ENCODE measurements around the gene RBPMS2. TPM values are rescaled to one million over a fixed set of nuclear protein-coding genes. Genes with fewer than 3 reads are reported as not detected.

Gene RBPMS2
- total RNA-seq, 1 experiment from 2014 or later: 181 TPM

DNA sequence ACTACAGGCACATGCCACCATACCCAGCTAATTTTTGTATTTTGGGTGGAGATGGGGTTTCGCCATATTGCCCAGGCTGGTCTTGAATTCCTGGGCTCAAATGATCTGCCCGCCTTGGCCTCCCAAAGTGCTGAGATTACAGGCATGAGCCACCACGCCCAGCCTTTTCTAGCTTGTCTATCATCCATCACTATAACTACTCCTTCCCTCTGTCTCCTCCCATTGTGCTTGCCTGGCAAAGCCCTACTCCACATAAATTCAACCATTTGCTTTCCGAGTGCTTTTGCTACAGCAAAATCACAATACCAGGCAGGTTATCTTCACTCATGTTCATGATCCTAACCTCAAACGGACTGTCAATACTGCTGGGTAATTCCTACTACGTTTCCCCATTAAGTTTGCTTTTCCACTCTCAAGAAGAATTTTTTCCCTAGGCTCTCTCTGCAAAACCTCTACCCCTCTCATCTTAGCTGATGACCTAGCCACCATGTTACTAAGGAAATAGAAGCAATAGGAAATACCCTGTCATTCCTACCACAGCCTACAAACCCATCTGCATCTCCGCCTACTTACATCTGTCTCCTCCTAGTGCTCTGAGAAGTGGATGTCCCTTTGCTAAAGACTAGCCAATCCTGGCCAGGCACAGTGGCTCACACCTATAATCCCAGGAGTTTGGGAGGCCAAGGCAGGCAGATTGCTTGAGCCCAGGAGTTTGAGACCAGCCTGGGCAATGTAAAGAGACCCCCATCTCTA lies 64.5 kb downstream of the RBPMS2 start:
- TF ChIP-seq, protein P1, sequence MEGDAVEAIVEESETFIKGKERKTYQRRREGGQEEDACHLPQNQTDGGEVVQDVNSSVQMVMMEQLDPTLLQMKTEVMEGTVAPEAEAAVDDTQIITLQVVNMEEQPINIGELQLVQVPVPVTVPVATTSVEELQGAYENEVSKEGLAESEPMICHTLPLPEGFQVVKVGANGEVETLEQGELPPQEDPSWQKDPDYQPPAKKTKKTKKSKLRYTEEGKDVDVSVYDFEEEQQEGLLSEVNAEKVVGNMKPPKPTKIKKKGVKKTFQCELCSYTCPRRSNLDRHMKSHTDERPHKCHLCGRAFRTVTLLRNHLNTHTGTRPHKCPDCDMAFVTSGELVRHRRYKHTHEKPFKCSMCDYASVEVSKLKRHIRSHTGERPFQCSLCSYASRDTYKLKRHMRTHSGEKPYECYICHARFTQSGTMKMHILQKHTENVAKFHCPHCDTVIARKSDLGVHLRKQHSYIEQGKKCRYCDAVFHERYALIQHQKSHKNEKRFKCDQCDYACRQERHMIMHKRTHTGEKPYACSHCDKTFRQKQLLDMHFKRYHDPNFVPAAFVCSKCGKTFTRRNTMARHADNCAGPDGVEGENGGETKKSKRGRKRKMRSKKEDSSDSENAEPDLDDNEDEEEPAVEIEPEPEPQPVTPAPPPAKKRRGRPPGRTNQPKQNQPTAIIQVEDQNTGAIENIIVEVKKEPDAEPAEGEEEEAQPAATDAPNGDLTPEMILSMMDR (conservative IDR thresholded peaks at IDR 0.05): no peak
- Histone ChIP-seq H2BK5ac (ENCODE audit: insufficient read length, low read length) (no peak overlapping the region), H4K91ac (ENCODE audit: insufficient read length, low read depth, low read length) (no peak overlapping the region), H4K8ac (replicated peaks; ENCODE audit: insufficient read length, low read depth, low read length) (no peak overlapping the region), H3K79me1 (ENCODE audit: insufficient read depth, low read depth, low read length, poor library complexity, severe bottlenecking) (no peaks in the 10 kb centered on the region), H3K4ac (ENCODE audit: low read depth, low read length) (no peak overlapping the region), H3K4me1 (ENCODE audit: insufficient read depth, low read length) (no peaks in the 10 kb centered on the region), H3K14ac (ENCODE audit: insufficient read depth, low read length) (no peak overlapping the region), H3K9me3 (ENCODE audit: control insufficient read depth, low read depth, low read length) (no peaks in the 10 kb centered on the region), H3K18ac (ENCODE audit: insufficient read length, low read depth, low read length) (no peak overlapping the region), H2BK12ac (ENCODE audit: insufficient read length, low read depth, low read length) (no peak overlapping the region), H3K4me2 (ENCODE audit: insufficient read depth, insufficient read length, low read length) (no peak overlapping the region), H2AFZ (ENCODE audit: low read length) (no peak overlapping the region), H3K23ac (ENCODE audit: insufficient read length, low read depth, low read length) (no peak overlapping the region), H3K9ac (ENCODE audit: extremely low read depth, insufficient read length, low read length) (no peak overlapping the region), H2BK20ac (ENCODE audit: low read depth, low read length, poor library complexity, severe bottlenecking) (no peak overlapping the region), H3K27ac (ENCODE audit: insufficient read length, low read depth, low read length) (no peak overlapping the region), H3K23me2 (ENCODE audit: insufficient read length, low read depth, low read length, poor library complexity, severe bottlenecking) (no peaks in the 10 kb centered on the region), H4K20me1 (ENCODE audit: control insufficient read depth, insufficient read depth, insufficient read length) (no peaks in the 10 kb centered on the region), H2BK15ac (ENCODE audit: low read depth, low read length) (no peak overlapping the region), H3T11ph (ENCODE audit: low read length) (no peak overlapping the region), H4K5ac (ENCODE audit: insufficient read length, low read depth, low read length) (no peak overlapping the region), H3K27me3 (ENCODE audit: insufficient read depth, low read length) (no peaks in the 10 kb centered on the region), H3K56ac (ENCODE audit: insufficient read length, low read depth, low read length) (no peak overlapping the region), H2BK120ac (ENCODE audit: low read depth, low read length, poor library complexity, severe bottlenecking) (no peak overlapping the region), H3K79me2 (ENCODE audit: insufficient read depth, low read length) (no peaks in the 10 kb centered on the region), H2AK5ac (ENCODE audit: insufficient read length, low read length) (no peak overlapping the region)
- Mint-ChIP-seq H3K4me3 (no peak overlapping the region), H3K27me3 (ENCODE audit: low read depth) (no peaks in the 10 kb centered on the region), H3K4me1 (no peaks in the 10 kb centered on the region), H3K27ac (peak overlapping the region in 1 of 3 experiments; percentile 32; a peak in 3 of 7 replicates), H3K36me3 (ENCODE audit: insufficient read depth in 1 of 3, low read depth in 3 of 3) (peaks cover 39 to 85% (median 40%) of the 10 kb centered on the region in 3 experiments), H3K9me3 (no peaks in the 10 kb centered on the region)
- DNase-seq: no peak
- no CpG with 5 or more reads among the region's 7 CpGs for WGBS (ENCODE audit: extremely low coverage, insufficient read length, low lambda C conversion rate)
